SH-SY5Y (cell line): ENCODE measurements around the gene CBL.

Experiments used
- GATA2 ChIP-seq: IDR thresholded peaks from 2 replicates; pipeline ENCODE4 v1.6.1; 2011; ENCODE audit warnings: mild to moderate bottlenecking, low read depth, low read length
- GATA3 ChIP-seq: IDR thresholded peaks from 2 replicates; pipeline ENCODE4 v1.6.1; 2011; ENCODE audit warnings: low read depth, mild to moderate bottlenecking, low read length, moderate library complexity

GRCh38 chr11:119285431-119285830, 79.3 kb downstream of the CBL start:
- TF ChIP-seq GATA3 (no peak), GATA2 (no peak)
